Measurements from ENCODE around the gene PRPSAP1.

DNA sequence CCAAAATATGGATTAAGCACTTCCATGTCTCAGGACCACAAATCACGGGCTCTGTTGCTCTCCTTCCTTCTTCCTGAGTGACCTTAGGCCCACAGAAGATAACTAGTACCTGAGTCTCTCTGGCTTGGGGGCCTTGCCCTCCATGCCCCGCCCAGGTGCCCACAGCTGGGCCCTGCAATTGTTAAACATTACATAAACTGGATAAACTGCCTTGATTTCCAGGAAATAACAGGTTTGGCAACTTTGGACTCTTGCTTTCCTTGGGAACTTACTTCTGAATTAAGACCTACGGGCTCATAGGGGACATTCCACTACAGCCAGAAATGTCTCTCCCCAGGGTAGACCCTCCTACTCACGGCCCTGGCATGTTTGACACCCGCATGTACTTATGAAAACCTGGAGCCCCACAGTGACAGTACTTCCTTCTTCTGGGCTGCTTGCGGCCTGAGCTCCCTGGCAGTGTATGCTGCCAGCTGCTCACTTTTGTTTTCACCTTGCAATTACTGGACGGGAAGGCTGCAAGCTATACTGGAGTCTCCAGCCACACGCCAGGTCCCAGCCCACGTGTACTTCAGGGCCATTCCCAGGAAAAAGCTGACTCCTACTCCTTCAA, 90.9 kb downstream of the PRPSAP1 start:
- no peak for TF ChIP-seq POLR2AphosphoS5 (IDR thresholded peaks at IDR 0.05)
- TF ChIP-seq, protein P1, sequence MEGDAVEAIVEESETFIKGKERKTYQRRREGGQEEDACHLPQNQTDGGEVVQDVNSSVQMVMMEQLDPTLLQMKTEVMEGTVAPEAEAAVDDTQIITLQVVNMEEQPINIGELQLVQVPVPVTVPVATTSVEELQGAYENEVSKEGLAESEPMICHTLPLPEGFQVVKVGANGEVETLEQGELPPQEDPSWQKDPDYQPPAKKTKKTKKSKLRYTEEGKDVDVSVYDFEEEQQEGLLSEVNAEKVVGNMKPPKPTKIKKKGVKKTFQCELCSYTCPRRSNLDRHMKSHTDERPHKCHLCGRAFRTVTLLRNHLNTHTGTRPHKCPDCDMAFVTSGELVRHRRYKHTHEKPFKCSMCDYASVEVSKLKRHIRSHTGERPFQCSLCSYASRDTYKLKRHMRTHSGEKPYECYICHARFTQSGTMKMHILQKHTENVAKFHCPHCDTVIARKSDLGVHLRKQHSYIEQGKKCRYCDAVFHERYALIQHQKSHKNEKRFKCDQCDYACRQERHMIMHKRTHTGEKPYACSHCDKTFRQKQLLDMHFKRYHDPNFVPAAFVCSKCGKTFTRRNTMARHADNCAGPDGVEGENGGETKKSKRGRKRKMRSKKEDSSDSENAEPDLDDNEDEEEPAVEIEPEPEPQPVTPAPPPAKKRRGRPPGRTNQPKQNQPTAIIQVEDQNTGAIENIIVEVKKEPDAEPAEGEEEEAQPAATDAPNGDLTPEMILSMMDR (IDR thresholded peaks at IDR 0.05): no peak

Data from sigmoid colon (tissue), 4 donors.